GM21360 (cell line): ENCODE data around the gene TMEM154.

Experiments used
- ATAC-seq: cut with Tn5 transposase; IDR thresholded peaks from one replicate; pipeline ENCODE4 v1.9.1; 2021; ENCODE audit warnings: mild to moderate bottlenecking, moderate library complexity; ENCODE audit not compliant: unreplicated experiment

Gene TMEM154

GRCh38 chr4:152634110-152634760 is 45.6 kb downstream of the TMEM154 start:
- ATAC-seq: no peak

- no peak for ATAC-seq
Observed at GRCh38 chr4:152633118-152633517, 46.7 kb downstream of the TMEM154 start.

- no peak for ATAC-seq
Observed at GRCh38 chr4:152630324-152630723, 49.5 kb downstream of the TMEM154 start.

- no peak for ATAC-seq
Observed at GRCh38 chr4:152629908-152630307, 49.9 kb downstream of the TMEM154 start.

- ATAC-seq: no peak
Observed at GRCh38 chr4:152628128-152628527, 51.7 kb downstream of the TMEM154 start.

- ATAC-seq: no peak
Observed at GRCh38 chr4:152626790-152627189, 53.0 kb downstream of the TMEM154 start.

- ATAC-seq: no peak
Observed at GRCh38 chr4:152620915-152621314, 58.9 kb downstream of the TMEM154 start.

- no peak for ATAC-seq
Observed at GRCh38 chr4:152620218-152620617, 59.6 kb downstream of the TMEM154 start.

- no peak for ATAC-seq
Observed at GRCh38 chr4:152619556-152619955, 60.2 kb downstream of the TMEM154 start.

- no peak for ATAC-seq
Observed at GRCh38 chr4:152618971-152619370, 60.8 kb downstream of the TMEM154 start.

GRCh38 chr4:152616804-152617203 is 63.0 kb downstream of the TMEM154 start:
- no peak for ATAC-seq

GRCh38 chr4:152613841-152614721 is 65.7 kb downstream of the TMEM154 start:
- ATAC-seq: no peak

GRCh38 chr4:152613351-152613750 is 66.4 kb downstream of the TMEM154 start:
- ATAC-seq: no peak

- no peak for ATAC-seq
Observed at GRCh38 chr4:152610131-152610530, 69.7 kb downstream of the TMEM154 start.

- ATAC-seq: no peak
Observed at GRCh38 chr4:152609481-152609880, 70.3 kb downstream of the TMEM154 start.

- no peak for ATAC-seq
Observed at GRCh38 chr4:152607178-152607577, 72.6 kb downstream of the TMEM154 start.

- no peak for ATAC-seq
Observed at GRCh38 chr4:152606753-152607152, 73.0 kb downstream of the TMEM154 start.

GRCh38 chr4:152605641-152606335 is 74.0 kb downstream of the TMEM154 start:
- ATAC-seq: no peak

- ATAC-seq: no peak
Observed at GRCh38 chr4:152605031-152605430, 74.8 kb downstream of the TMEM154 start.

- ATAC-seq: no peak
Observed at GRCh38 chr4:152601156-152601555, 78.6 kb downstream of the TMEM154 start.

GRCh38 chr4:152599636-152600035 is 80.2 kb downstream of the TMEM154 start:
- no peak for ATAC-seq

GRCh38 chr4:152599095-152599494 is 80.7 kb downstream of the TMEM154 start:
- ATAC-seq: no peak
